GM18951 (cell line): ENCODE measurements around the gene KIF26B.
"Not testable (repeated sequence)": the region's sequence is repeated elsewhere in the genome, so short reads cannot be mapped to it uniquely, and the experiment has no call there.

Experiments used
- POLR2A ChIP-seq: IDR thresholded peaks from 4 replicates; pipeline ENCODE4 v1.6.1; 2011; ENCODE audit warnings: mild to moderate bottlenecking; ENCODE audit not compliant: insufficient read length, insufficient read depth; ENCODE audit errors: extremely low read depth
- in situ Hi-C: fragments of 300-500 bp; cut with MboI; formaldehyde crosslinking; loops from one replicate; pipeline ENCODE4 v1.12.0; 2022; ENCODE audit warnings: low sequenced_read_pairs, mixed read lengths, inconsistent platforms; ENCODE audit not compliant: unreplicated experiment

KIF26B gene

DNA sequence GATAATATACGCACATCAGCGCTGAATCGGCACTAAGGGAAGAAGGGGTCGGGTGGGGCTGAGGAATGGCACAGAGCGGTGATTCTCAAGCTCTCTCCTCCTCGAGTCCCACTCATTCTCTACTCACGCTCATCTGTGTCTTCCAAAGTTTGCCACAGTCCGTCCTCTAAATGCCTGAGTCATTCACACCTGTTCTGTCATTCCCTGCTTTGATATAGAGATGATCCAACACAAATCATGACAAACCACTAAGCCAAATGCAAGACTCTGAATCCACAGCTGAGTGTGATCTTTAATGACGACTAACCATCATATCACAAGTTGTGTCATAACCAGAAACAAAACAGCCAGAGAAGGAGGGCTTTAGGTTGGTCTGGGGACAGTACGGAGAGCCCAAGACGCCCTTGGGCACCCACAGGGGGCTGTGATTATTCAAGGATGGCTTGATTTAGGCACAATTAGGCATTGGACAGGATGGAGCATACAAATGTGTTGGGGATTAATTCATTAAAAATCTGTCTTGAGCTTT is 501.5 kb downstream of the KIF26B start:
- in situ Hi-C loops = no loop called here
- TF ChIP-seq POLR2A = no peak

- in situ Hi-C loops = no loop called here
- TF ChIP-seq POLR2A = no peak
Observed at GRCh38 chr1:245657371-245657770, 502.6 kb downstream of the KIF26B start.

DNA sequence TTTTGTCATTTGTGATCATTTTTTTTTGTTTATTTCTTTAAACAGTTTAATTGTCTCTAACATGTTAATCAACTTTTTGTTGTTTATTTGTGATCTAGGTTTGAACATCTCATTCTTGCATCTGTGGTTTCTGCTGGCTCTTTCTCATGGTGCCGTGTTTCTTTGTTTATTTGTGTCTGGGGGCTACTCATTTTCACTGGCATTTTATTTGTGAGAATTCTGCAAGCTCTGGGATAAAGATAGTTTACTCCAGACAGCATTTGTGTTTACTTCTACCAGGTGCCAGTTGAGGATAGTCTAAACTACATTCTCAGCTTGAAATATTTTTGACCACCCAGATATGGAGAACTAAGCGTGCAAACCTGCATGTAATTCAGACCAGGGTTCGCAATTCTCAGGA is 508.6 kb downstream of the KIF26B start:
- no peak for TF ChIP-seq POLR2A
- in situ Hi-C loops = no loop called here

GRCh38 chr1:245663841-245664240 is 509.1 kb downstream of the KIF26B start:
- in situ Hi-C loops = no loop called here
- TF ChIP-seq POLR2A = no peak

- TF ChIP-seq POLR2A = no peak
Observed at GRCh38 chr1:245666412-245666811, 511.6 kb downstream of the KIF26B start.

GRCh38 chr1:245671349-245671748 is 516.6 kb downstream of the KIF26B start:
- no peak for TF ChIP-seq POLR2A
- in situ Hi-C loops = no loop called here

More at GRCh38 chr1:245666412-245666811, 511.6 kb downstream of the KIF26B start:
- in situ Hi-C loops = no loop called here

GRCh38 chr1:245671966-245672767 is 517.4 kb downstream of the KIF26B start:
- no peak for TF ChIP-seq POLR2A
- in situ Hi-C loops = no loop called here

DNA sequence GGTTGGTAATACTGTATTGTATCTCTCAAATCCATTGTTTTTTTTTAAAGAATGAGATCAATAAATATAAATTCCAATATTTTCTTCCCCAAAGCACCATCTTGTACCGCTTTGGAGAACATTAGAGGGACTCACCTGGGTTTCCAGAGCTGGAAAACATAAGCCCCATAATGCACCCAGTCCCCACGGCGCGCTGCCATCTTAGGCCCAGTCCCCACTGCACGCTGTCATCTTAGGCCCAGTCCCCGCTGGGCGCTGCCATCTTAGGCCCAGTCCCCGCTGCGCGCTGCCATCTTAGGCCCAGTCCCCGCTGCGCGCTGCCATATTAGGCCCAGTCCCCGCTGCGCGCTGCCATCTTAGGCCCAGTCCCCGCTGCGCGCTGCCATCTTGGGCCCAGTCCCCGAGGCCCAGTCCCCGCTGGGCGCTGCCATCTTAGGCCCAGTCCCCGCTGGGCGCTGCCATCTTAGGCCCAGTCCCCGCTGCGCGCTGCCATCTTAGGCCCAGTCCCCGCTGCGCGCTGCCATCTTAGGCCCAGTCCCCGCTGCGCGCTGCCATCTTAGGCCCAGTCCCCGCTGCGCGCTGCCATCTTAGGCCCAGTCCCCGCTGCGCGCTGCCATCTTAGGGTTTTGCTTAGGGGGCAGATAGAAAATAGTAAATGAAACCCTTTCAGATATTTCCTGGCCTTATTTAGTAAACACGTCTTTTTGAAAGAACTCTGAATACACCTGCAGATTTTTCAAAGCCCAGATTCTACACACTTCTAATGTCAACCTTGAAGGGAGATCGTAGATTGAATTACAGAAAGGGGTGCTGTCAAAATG is 518.3 kb downstream of the KIF26B start:
- in situ Hi-C loops = not testable (repeated sequence)

DNA sequence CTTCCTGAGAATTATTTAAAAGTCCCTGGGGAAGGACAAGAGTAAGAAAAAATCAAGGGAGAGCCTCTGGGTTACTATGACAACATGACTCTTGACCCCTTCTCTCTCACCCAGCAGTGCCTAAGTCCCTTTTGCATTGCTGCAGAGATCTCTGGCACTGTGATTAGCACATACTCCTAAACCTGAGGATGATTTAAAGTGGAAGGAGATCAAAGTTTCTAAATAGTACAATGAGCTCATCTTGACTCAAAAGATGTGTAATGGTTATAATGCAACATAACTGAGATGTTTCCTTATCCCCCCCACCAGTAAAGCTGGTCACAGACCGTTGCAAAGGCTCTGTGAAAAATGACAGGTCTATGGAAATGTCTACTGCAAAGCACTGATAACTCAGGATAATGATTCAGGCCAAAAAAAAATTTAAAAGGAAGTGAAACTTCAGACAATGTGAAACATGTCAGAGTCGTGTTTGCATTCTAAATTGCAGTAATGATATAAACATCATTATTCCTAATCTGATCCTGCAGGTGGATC is 519.2 kb downstream of the KIF26B start:
- in situ Hi-C loops = no loop called here
- no peak for TF ChIP-seq POLR2A

DNA sequence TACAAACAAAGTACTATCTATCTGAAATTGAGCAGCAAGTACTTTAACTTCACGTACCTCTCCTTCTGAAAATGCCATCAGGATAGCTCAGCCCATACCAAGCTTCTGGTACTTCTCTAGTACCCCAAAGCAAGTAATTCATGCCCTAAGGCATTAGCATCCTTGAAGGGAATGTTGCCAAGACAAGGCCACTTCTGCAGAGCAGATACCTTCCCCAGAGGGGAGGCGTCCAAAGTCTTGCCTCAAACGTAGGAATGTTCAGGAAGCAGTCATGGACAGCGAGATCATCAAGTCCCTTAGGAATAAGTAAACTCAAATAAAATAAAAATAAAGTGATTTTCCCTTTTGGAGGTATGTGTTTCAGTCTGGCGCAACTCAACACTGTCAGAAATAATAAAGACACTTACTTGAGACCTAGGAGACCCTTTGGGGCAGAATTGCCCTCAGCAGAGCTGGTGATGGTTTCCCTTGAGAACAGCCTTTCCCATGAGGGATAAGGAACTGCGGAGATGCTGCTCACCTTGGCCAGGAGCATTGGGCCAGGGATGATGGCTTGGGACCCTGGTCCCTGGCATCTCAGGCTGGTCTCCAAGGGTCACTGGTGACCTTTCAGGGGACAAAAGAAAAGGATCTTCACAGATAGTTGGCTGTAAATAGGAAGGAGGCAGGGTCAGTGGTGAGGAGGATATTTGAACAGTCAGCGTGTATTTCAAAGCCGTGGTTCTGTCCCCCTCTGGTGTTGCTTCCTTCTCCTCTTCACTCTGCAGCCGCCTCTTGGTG is 522.9 kb downstream of the KIF26B start:
- no peak for TF ChIP-seq POLR2A
- in situ Hi-C loops = no loop called here

- no peak for TF ChIP-seq POLR2A
- in situ Hi-C loops = no loop called here
Observed at GRCh38 chr1:245678860-245679411, 524.2 kb downstream of the KIF26B start.
